Measurements from ENCODE around the gene OSER1. TPM values are rescaled to one million over a fixed set of nuclear protein-coding genes. Genes with fewer than 3 reads are reported as not detected.

Gene OSER1
- polyA plus RNA-seq, 1 donor (not counting 4 experiments of a cell fraction or from before 2014, with no cell fraction given) = 41.5 TPM

- Histone ChIP-seq H3K4me1 (ENCODE audit: control insufficient read depth, extremely low read depth, insufficient read depth, low read length) (peaks cover 40% of the 10 kb centered on the region), H3K9ac (ENCODE audit: control insufficient read depth, extremely low read depth, insufficient read depth, low read length) (peak overlapping the region; percentile 38), H3K36me3 (ENCODE audit: control insufficient read depth in 2 of 2, extremely low read depth in 1 of 2, insufficient read depth in 2 of 2, low read length in 2 of 2) (peaks cover 10 to 30% of the 10 kb centered on the region in 2 experiments), H3K27ac (ENCODE audit: control insufficient read depth, insufficient read depth, low read length) (peak overlapping the region; percentile 91), H3K9me1 (ENCODE audit: control insufficient read depth, extremely low read depth, insufficient read depth, low read length) (no peaks in the 10 kb centered on the region), H3K79me2 (ENCODE audit: control insufficient read depth, insufficient read depth, low read length) (peaks cover 71% of the 10 kb centered on the region), H3K4me2 (ENCODE audit: control insufficient read depth, extremely low read depth, insufficient read depth, low read depth, low read length) (peak overlapping the region; percentile 89), H4K20me1 (ENCODE audit: control insufficient read depth, extremely low read depth, insufficient read depth, low read length) (peaks cover under 1% of the 10 kb centered on the region), H2AFZ (ENCODE audit: control insufficient read depth, low read length) (no peak overlapping the region), H3K4me3 (ENCODE audit: control insufficient read depth in 2 of 3, extremely low read depth in 1 of 3, insufficient read depth in 2 of 3, low read depth in 1 of 3, low read length in 3 of 3) (peak overlapping the region in 2 of 3 experiments; percentile 29), H3K27me3 (ENCODE audit: control insufficient read depth, extremely low read depth, insufficient read depth, low read length) (no peaks in the 10 kb centered on the region), H3K9me3 (ENCODE audit: control insufficient read depth, low read depth, low read length) (no peaks in the 10 kb centered on the region)
- dilution Hi-C loops (cut with MboI; ENCODE audit: extremely low pct_ligation_motif_present, low sequenced_read_pairs) = no loop called here
- TF ChIP-seq EZH2 (IDR thresholded peaks at IDR 0.05; ENCODE audit: low read length) (no peak), CTCF (optimal IDR thresholded peaks at IDR 0.05 in 1 of 3, IDR thresholded peaks at IDR 0.05 in 1 of 3, conservative IDR thresholded peaks at IDR 0.05 in 1 of 3; ENCODE audit: extremely low read depth in 1 of 3, insufficient read depth in 2 of 3, low read length in 3 of 3) (no peak)
- FAIRE-seq = no peak
- DNase-seq (ENCODE audit: low read depth, low spot score) = no peak
Measured at GRCh38 chr20:44204832-44205215, 5.7 kb downstream of the OSER1 start.

GRCh38 chr20:44204156-44204831 lies 6.3 kb downstream of the OSER1 start:
- peaks cover 40% of the 10 kb centered on the region for H3K4me1 ChIP-seq (ENCODE audit: control insufficient read depth, extremely low read depth, insufficient read depth, low read length)

More at GRCh38 chr20:44204156-44204831, 6.3 kb downstream of the OSER1 start:
- peak; percentile 79 for DNase-seq (ENCODE audit: low read depth, low spot score)
- no peaks in the 10 kb centered on the region for H3K27me3 ChIP-seq (ENCODE audit: control insufficient read depth, extremely low read depth, insufficient read depth, low read length)
- H3K9me3 ChIP-seq (ENCODE audit: control insufficient read depth, low read depth, low read length) = no peaks in the 10 kb centered on the region
- peak; percentile 95 for FAIRE-seq
- H2AFZ ChIP-seq (ENCODE audit: control insufficient read depth, low read length) = no peak overlapping the region
- dilution Hi-C loops (cut with MboI; ENCODE audit: extremely low pct_ligation_motif_present, low sequenced_read_pairs) = no loop called here
- peak overlapping the region; percentile 91 for H3K27ac ChIP-seq (ENCODE audit: control insufficient read depth, insufficient read depth, low read length)
- H3K9ac ChIP-seq (ENCODE audit: control insufficient read depth, extremely low read depth, insufficient read depth, low read length) = peak overlapping the region; percentile 38
- no peaks in the 10 kb centered on the region for H4K20me1 ChIP-seq (ENCODE audit: control insufficient read depth, extremely low read depth, insufficient read depth, low read length)
- H3K4me2 ChIP-seq (ENCODE audit: control insufficient read depth, extremely low read depth, insufficient read depth, low read depth, low read length) = peak overlapping the region; percentile 89
- H3K36me3 ChIP-seq (ENCODE audit: control insufficient read depth in 2 of 2, extremely low read depth in 1 of 2, insufficient read depth in 2 of 2, low read length in 2 of 2) = peaks cover 12 to 35% of the 10 kb centered on the region in 2 experiments
- no peaks in the 10 kb centered on the region for H3K9me1 ChIP-seq (ENCODE audit: control insufficient read depth, extremely low read depth, insufficient read depth, low read length)
- peaks cover 68% of the 10 kb centered on the region for H3K79me2 ChIP-seq (ENCODE audit: control insufficient read depth, insufficient read depth, low read length)
- no peak for TF ChIP-seq EZH2 (IDR thresholded peaks at IDR 0.05; ENCODE audit: low read length)
- TF ChIP-seq CTCF (optimal IDR thresholded peaks at IDR 0.05 in 1 of 3, IDR thresholded peaks at IDR 0.05 in 1 of 3, conservative IDR thresholded peaks at IDR 0.05 in 1 of 3; ENCODE audit: extremely low read depth in 1 of 3, insufficient read depth in 2 of 3, low read length in 3 of 3) = no peak
- peak overlapping the region in 2 of 3 experiments; percentile 29 to 40 for H3K4me3 ChIP-seq (ENCODE audit: control insufficient read depth in 2 of 3, extremely low read depth in 1 of 3, insufficient read depth in 2 of 3, low read depth in 1 of 3, low read length in 3 of 3)
